Natural killer cell (primary cell): Measurements from ENCODE around the gene PHPT1. TPM values are rescaled to one million over a fixed set of nuclear protein-coding genes. Genes with fewer than 3 reads are reported as not detected.
A peak's percentile ranks its signal among the peaks of the same experiment; 100 is the strongest.
"Not testable (repeated sequence)": the region's sequence is repeated elsewhere in the genome, so short reads cannot be mapped to it uniquely, and the experiment has no call there.

ENCODE experiments used
- ATAC-seq, 3 donors: fragments of 150-1000 bp in 2 of 3; fragments of 200-7000 bp in 1 of 3; cut with Tn5 transposase; 1 replicate in 1 of 3; 2 replicates in 2 of 3; pipeline ENCODE4 v1.10.0; 2021; ENCODE audit warnings: mild to moderate bottlenecking in 2 of 3, moderate library complexity in 2 of 3
- DNase-seq, 2 donors: peaks; one replicate each; pipeline versions ENCODE4 v3.0.0 to v3.0.0-alpha.2; 2013 to 2021; ENCODE audit warnings: mixed read lengths in 1 of 2
- H3K27ac ChIP-seq: one replicate; pipeline ENCODE4 v1.5.1; 2013; ENCODE audit warnings: mild to moderate bottlenecking, low read length
- H3K27me3 ChIP-seq: one replicate; pipeline ENCODE4 v1.6.1; 2013; ENCODE audit warnings: low read length; ENCODE audit not compliant: control insufficient read depth, insufficient read depth
- H3K36me3 ChIP-seq: one replicate; pipeline ENCODE4 v1.6.1; 2013; ENCODE audit warnings: low read length; ENCODE audit not compliant: control insufficient read depth, insufficient read depth
- H3K4me1 ChIP-seq: one replicate; pipeline ENCODE4 v1.6.1; 2013; ENCODE audit warnings: low read length; ENCODE audit not compliant: control insufficient read depth, insufficient read depth
- H3K4me3 ChIP-seq: one replicate; pipeline ENCODE4 v1.5.1; 2013; ENCODE audit warnings: low read length
- H3K9me3 ChIP-seq: one replicate; pipeline ENCODE4 v1.6.1; 2013; ENCODE audit warnings: low read length; ENCODE audit not compliant: control insufficient read depth, insufficient read depth
- H3K27ac Mint-ChIP-seq, 2 donors: one replicate each; pipeline ENCODE4 v1.8.0; 2022; ENCODE audit warnings: mild to moderate bottlenecking in 2 of 2, mixed read lengths in 2 of 2, moderate library complexity in 1 of 2
- H3K27me3 Mint-ChIP-seq, 2 donors: one replicate each; pipeline ENCODE4 v1.8.0; 2022; ENCODE audit warnings: low read depth in 2 of 2, mixed read lengths in 2 of 2
- H3K36me3 Mint-ChIP-seq: one replicate; pipeline ENCODE4 v1.8.0; 2022; ENCODE audit warnings: mixed read lengths
- H3K4me1 Mint-ChIP-seq, 2 donors: one replicate each; pipeline ENCODE4 v1.8.0; 2022; ENCODE audit warnings: mixed read lengths in 2 of 2
- H3K4me3 Mint-ChIP-seq: one replicate; pipeline ENCODE4 v1.8.0; 2022; ENCODE audit warnings: mild to moderate bottlenecking, moderate library complexity, mixed read lengths
- H3K9me3 Mint-ChIP-seq, 2 donors: one replicate each; pipeline ENCODE4 v1.8.0; 2022; ENCODE audit warnings: mixed read lengths in 2 of 2
- CTCF ChIP-seq: fragments of 200-600 bp; IDR thresholded peaks from one replicate; pipeline ENCODE4 v1.8.0; 2022; ENCODE audit warnings: antibody characterized with exemption
- WGBS: methylation state at CpG from one replicate; pipeline ENCODE4 v1.1.7; 2013; ENCODE audit warnings: missing lambda C conversion rate; ENCODE audit not compliant: insufficient coverage; 5-methylcytosine and 5-hydroxymethylcytosine counted together
- intact Hi-C: fragments of 100-400 bp; cut with micrococcal nuclease; formaldehyde crosslinking; loops from one replicate; pipeline ENCODE4 v1.14.2; 2022
- total RNA-seq, 4 donors: library from RNA; stranded (reverse); fragments of 120-200 nt in 1 of 4; gene quantifications; one replicate each; pipeline versions ENCODE4 v1.2.3 to v1.2.4, GENCODE V29; 2013 to 2022

The PHPT1 gene
- total RNA-seq, 3 donors from 2014 or later (not counting 1 experiment from before 2014, with no cell fraction given): 63.5 to 69.8 (median 67.7) TPM

- H3K27ac Mint-ChIP-seq: peak overlapping the region; percentile 77 to 82
- peak; percentile 72 for TF ChIP-seq CTCF
- peak overlapping the region; percentile 43 for H3K4me3 ChIP-seq
- H3K36me3 Mint-ChIP-seq, H3K27me3 ChIP-seq, H3K27me3 Mint-ChIP-seq, H3K9me3 Mint-ChIP-seq, H3K9me3 ChIP-seq: not testable (repeated sequence)
- 15% methylated on average over 99 of the region's 99 CpGs for WGBS
- ATAC-seq (peak in 2 of 3 donors; percentile 17 to 21), DNase-seq (peak; percentile 65 to 73)
- peak overlapping the region; percentile 79 for H3K4me3 Mint-ChIP-seq
- intact Hi-C loops: loop anchor here (2.0 to 10.0 kb wide), 5 partner anchors 37 to 309 kb away; partner anchors contain the start of gene RABL6
- H3K4me1 Mint-ChIP-seq: peaks cover 19 to 42% of the 10 kb centered on the region in 2 donors
- peaks cover 13% of the 10 kb centered on the region for H3K36me3 ChIP-seq
- peaks cover 54% of the 10 kb centered on the region for H3K4me1 ChIP-seq
- H3K27ac ChIP-seq: peak overlapping the region; percentile 62
These were observed 5.1 kb upstream of the PHPT1 start for GRCh38 chr9:136843801-136844740.

DNA sequence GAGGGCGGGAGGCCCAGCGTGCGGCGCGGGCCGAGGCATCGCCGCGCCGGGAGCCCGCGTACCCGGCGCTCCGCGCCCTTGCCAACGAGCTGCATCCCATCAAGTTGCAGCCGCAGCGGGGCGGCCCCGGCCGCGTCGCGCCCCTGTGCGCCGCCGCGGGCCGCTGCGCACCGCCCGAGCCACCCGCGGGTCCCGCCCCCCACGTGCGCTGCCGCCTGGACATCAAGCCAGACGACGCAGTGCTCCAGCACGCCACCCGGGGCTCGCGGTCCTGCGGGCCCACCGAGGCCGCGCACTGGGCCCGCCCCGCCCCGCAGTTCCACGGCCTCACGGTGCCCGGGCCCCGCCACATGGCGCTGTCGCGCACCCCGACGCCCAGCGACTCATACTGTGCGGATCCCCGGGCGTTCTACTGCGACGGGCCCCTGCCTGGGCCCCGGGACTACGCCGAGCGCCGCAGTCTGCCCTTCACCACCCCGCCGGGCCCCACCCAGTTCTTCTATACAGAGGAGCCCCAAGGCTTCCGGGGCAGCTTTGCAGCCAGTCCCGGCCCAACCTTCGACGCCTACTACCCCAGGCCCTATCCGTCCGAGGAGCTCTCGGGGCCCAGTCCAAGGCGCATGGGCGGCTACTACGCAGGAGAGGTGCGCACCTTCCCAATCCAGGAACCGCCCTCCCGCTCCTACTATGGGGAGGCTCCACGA, 4.3 kb upstream of the PHPT1 start:
- Mint-ChIP-seq H3K4me1 (peaks cover 19 to 44% of the 10 kb centered on the region in 2 donors), H3K4me3 (peak overlapping the region; percentile 21), H3K27ac (peak overlapping the region; percentile 34 to 56), H3K27me3 (no peaks in the 10 kb centered on the region), H3K9me3 (no peaks in the 10 kb centered on the region), H3K36me3 (no peaks in the 10 kb centered on the region)
- H3K27me3 ChIP-seq: peaks cover 3% of the 10 kb centered on the region
- H3K4me3 ChIP-seq: no peak overlapping the region
- peaks cover 5% of the 10 kb centered on the region for H3K36me3 ChIP-seq
- H3K4me1 ChIP-seq: peaks cover 58% of the 10 kb centered on the region
- H3K27ac ChIP-seq: no peak overlapping the region
- TF ChIP-seq CTCF: no peak
- intact Hi-C loops: loop anchor here (5.0 to 10.0 kb wide), 4 partner anchors 38 to 310 kb away; partner anchors contain the start of genes CLIC3 and RABL6
- H3K9me3 ChIP-seq: no peaks in the 10 kb centered on the region
- DNase-seq (peak in 1 of 2 donors; percentile 33), ATAC-seq (no peak)
- 31% methylated on average over 88 of the region's 88 CpGs for WGBS

DNA sequence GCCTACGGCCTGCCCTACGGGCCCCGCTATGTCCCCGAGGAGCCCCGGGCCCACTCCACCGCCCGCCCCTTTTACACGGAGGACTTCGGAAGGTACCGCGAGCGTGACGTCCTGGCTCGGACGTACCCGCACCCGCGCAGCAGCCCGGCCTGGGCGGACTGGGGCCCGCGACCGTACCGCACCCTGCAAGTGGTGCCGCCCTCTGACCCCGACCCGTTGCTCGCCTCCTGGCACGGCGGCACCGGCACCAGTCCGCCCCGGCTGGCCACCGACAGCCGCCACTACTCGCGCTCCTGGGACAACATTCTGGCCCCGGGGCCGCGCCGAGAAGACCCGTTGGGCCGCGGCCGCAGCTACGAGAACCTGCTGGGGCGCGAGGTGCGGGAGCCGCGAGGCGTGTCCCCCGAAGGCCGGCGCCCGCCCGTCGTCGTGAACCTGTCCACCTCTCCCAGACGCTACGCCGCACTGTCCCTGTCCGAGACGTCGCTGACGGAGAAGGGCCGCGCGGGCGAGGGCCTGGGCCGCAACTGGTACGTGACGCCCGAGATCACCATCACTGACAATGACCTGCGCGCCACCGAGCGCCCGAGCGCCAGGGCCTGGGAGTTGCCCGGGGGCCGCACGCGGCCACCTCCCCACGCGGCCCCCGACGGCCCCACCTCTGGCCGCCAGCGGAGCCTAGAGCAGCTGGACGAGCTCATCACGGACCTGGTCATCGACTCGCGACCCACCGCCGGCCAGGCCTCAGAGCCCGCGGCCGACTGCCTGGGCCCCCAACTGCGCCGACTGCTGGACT, 3.5 kb upstream of the PHPT1 start:
- H3K27me3 Mint-ChIP-seq: no peaks in the 10 kb centered on the region
- intact Hi-C loops: loop anchor here (2.0 to 10.0 kb wide), 3 partner anchors 152 to 363 kb away; partner anchors contain the start of genes CLIC3 and SEC16A
- peaks cover 62% of the 10 kb centered on the region for H3K4me1 ChIP-seq

More for the DNA sequence above, 3.5 kb upstream of the PHPT1 start:
- no peak for TF ChIP-seq CTCF
- peaks cover 3% of the 10 kb centered on the region for H3K27me3 ChIP-seq
- no peak overlapping the region for H3K27ac ChIP-seq
- no peak overlapping the region for H3K4me3 Mint-ChIP-seq
- H3K4me1 Mint-ChIP-seq: peaks cover 19 to 40% of the 10 kb centered on the region in 2 donors
- peak overlapping the region; percentile 68 to 80 for H3K27ac Mint-ChIP-seq
- H3K36me3 ChIP-seq: peaks cover 3% of the 10 kb centered on the region
- H3K9me3 Mint-ChIP-seq: no peaks in the 10 kb centered on the region
- ATAC-seq (no peak), DNase-seq (no peak)
- 48% methylated on average over 102 of the region's 102 CpGs for WGBS
- no peak overlapping the region for H3K4me3 ChIP-seq
- H3K36me3 Mint-ChIP-seq: no peaks in the 10 kb centered on the region
- H3K9me3 ChIP-seq: no peaks in the 10 kb centered on the region
